Measurements from ENCODE around the gene CAPN14.
A peak's percentile ranks its signal among the peaks of the same experiment; 100 is the strongest.

Gene CAPN14

GRCh38 chr2:31223749-31224148, 6.4 kb upstream of the CAPN14 start:
- no peak for DNase-seq

GRCh38 chr2:31223026-31223425, 5.7 kb upstream of the CAPN14 start:
- no peak for DNase-seq

GRCh38 chr2:31222071-31222470, 4.8 kb upstream of the CAPN14 start:
- DNase-seq: no peak

GRCh38 chr2:31221544-31221943, 4.2 kb upstream of the CAPN14 start:
- DNase-seq: no peak

GRCh38 chr2:31219131-31219969, 2.0 kb upstream of the CAPN14 start:
- DNase-seq: no peak

GRCh38 chr2:31216734-31217133, 581 bp downstream of the CAPN14 start:
- DNase-seq: no peak

GRCh38 chr2:31214444-31214915, 2.8 kb downstream of the CAPN14 start:
- DNase-seq: no peak

- no peak for DNase-seq
These were observed 3.5 kb downstream of the CAPN14 start for GRCh38 chr2:31213601-31214443.

GRCh38 chr2:31212659-31213600, 4.4 kb downstream of the CAPN14 start:
- peak; percentile 4 for DNase-seq

GRCh38 chr2:31208240-31208639, 9.1 kb downstream of the CAPN14 start:
- no peak for DNase-seq

- no peak for DNase-seq
These were observed 9.5 kb downstream of the CAPN14 start for GRCh38 chr2:31207790-31208189.

- no peak for DNase-seq
These were observed 11.7 kb downstream of the CAPN14 start for GRCh38 chr2:31205613-31206012.

- no peak for DNase-seq
These were observed 12.1 kb downstream of the CAPN14 start for GRCh38 chr2:31205186-31205585.

- no peak for DNase-seq
These were observed 12.5 kb downstream of the CAPN14 start for GRCh38 chr2:31204783-31205182.

GRCh38 chr2:31203916-31204315, 13.4 kb downstream of the CAPN14 start:
- no peak for DNase-seq

GRCh38 chr2:31202833-31203232, 14.5 kb downstream of the CAPN14 start:
- no peak for DNase-seq

- no peak for DNase-seq
These were observed 15.3 kb downstream of the CAPN14 start for GRCh38 chr2:31202041-31202440.

- DNase-seq: no peak
These were observed 16.3 kb downstream of the CAPN14 start for GRCh38 chr2:31200972-31201371.

GRCh38 chr2:31199206-31199605, 18.1 kb downstream of the CAPN14 start:
- no peak for DNase-seq

GRCh38 chr2:31197669-31198068, 19.6 kb downstream of the CAPN14 start:
- no peak for DNase-seq

- DNase-seq: no peak
These were observed 20.1 kb downstream of the CAPN14 start for GRCh38 chr2:31197166-31197565.

- no peak for DNase-seq
These were observed 20.7 kb downstream of the CAPN14 start for GRCh38 chr2:31196622-31197021.

- no peak for DNase-seq
These were observed 23.5 kb downstream of the CAPN14 start for GRCh38 chr2:31193806-31194205.

Measured in fibroblast of skin of right quadriceps (primary cell).